Activated CD8-positive, alpha-beta memory T cell treated with anti-CD3 and anti-CD28 coated beads for 1 hour (primary cell): ENCODE results near the gene ZDHHC11.
"Not testable (repeated sequence)": the region's sequence is repeated elsewhere in the genome, so short reads cannot be mapped to it uniquely, and the experiment has no call there.

Experiments
- DNase-seq, 2 donors: peaks; one replicate each; pipeline ENCODE4 v3.0.0-alpha.2; 2020; ENCODE audit warnings: low read depth in 1 of 2; ENCODE audit errors: extremely low read depth in 1 of 2

ZDHHC11 gene

DNA sequence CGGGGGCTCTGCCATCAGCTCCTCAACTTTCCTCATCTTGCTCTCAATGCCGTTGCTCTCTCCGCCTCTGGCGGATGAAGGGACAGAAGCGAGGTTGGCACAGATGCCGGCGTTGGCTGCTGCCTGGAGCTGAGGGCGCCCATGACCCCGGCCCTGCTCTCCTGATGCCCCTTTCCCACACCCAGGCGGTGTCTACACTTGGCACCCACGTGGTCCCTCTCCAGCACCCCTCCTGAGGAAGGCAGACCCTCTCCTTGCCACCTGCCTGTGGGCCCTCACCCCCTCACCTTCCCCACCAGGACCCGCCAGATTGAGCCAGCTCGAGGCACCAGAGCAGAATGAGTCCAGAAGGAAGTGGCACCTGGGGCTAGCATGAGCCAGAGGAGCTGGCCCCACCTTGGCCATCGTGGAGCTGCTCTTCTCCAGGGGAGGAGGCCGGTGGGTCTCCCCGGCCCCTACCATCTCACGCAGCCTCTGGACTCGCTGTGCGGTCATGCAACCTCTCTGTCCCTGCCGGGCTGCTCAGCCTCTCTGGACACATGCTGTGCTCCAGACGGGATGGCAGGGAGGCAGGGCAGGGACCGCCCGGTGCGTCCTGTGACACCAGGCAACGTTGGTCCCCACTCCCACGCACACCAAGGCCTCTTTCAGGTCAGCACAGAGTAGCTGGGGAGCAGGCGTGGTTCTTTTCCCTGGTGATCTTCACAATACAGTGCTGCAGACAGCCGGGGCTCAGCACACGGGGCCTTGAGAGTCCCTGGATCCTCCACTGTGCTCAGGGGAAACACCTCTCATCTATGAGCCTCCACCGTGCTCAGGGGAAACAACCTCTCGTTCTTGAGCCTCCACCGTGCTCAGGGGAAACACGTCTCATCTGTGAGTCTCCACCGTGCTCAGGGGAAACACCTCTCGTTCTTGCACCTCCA lies 4.8 kb downstream of the ZDHHC11 start:
- DNase-seq: not testable (repeated sequence)

DNA sequence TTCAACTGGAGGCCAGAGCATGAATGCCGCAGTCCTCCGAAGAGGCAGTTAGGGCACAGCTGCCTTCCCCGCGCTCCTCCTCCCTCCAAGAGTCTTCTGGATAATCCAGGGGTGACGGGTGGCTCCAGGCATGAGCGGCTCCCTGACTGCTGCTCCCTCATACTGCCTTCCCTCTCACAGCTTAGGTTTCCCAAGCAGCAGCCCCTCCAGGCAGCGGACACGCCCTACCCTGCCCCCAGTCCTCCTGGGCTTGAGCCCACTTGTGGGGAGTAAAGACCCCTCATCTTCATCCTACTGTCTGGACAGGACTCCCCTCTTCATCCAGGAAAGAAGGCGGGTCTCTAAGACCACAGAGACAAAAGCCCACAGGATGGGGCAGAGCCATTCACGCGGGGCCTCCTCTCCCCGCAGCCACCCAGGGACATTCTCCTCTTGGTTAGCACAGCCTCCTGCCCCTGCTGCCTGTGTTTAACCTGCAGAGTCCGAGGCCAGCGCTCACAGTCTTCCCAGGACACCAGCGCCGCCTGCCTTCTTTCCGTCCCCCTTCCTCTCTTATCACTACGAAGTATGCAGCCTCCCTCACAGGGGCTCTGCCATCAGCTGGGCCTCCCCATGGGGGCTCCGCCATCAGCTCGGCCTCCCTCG lies 5.6 kb downstream of the ZDHHC11 start:
- not testable (repeated sequence) for DNase-seq

DNA sequence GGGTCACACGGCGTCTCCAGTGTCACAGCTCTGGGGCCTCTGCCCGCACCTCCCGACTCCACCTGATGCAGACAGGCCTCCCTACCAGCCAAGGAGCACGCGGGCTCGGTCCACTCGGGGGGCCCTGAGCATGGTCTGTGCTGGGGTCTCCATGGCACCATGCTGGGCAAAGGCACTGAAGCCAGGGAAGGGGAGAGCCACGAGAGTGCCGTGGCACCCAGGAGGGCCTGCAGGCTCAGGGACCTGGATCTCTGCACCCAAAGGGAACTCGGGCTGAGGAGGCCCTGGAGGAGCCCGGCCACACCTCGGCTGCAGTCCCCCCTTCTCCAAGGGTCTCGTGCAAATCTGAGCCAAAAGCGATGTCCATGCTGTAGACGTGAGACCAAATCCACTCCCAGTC lies 6.4 kb downstream of the ZDHHC11 start:
- DNase-seq: not testable (repeated sequence)

DNA sequence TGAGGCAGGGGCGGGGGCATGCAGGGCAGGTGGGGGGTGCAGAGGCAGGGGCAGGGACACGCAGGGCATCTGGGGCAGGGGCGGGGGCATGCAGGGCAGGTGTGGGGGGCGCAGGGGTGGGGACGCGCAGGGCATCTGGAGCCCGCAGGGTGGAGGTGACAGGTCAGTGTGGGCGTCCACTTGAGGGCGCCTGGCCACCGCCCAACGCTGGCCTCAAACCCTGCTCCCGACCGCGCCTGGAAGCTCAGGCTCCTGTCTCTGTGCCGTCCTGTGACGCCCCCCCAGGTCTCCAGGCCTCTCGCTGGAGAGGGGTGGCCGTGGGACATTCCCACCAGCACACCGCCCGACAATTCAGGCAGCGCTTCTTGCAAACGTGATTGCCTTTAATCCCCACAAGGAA lies 6.9 kb downstream of the ZDHHC11 start:
- not testable (repeated sequence) for DNase-seq

DNA sequence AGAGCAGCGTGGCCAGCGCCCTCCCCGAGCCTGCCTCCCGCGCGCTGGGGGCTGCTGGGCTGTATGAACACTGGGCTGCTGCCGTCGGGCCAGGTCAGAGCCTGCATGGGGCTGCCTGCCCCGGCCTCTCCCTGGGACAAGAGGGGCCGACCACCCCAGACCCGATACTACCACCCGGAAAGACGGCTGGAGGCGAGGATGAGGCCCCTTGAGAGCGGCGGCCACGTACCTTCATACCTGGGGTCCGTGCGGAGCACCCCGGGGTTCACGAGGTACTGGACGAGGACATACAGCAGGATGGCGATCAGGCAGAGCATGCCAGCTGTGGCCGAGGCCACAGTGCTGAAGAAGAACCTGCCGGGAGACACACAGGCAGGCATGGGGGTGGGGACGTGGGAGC lies 7.4 kb downstream of the ZDHHC11 start:
- not testable (repeated sequence) for DNase-seq

DNA sequence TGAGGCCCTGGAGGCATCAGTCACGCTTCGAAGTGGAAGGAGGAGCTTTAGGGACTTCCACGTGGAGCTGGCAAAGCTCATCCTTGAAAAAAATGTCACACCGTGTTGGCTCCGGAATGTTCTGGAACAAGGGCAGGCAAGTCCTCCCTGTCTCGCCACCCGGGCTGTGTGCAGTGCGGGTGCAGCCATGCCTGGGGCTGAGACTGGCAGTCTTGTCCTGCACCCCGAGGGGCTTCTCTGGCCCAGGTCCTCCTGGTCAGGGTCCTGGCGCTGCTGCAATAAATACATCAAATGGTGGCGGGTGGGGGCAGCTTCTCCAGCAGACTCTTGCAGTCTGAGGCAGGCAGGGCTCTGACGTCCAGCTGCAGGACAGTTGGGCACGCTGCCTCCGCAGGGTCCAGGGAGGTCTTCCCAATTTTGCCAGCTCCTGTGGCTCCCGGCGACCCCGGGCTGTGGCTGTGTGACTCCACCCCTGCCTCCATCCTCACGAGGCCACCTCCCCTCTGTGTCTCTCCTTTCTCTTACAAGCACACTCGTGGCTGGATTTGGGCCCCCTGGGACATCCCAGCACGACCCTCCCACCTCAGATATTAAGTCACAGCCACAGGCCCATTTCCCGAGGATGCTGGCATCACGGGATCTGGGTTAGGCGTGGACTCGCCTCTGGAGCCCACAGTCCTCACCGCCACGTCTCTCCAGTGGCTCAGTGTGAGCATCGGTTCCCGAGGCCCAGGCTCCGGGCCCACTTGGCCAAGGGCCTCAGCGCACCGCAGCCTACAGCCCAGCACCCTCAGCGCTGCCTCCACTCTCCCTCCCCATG lies 8.2 kb downstream of the ZDHHC11 start:
- not testable (repeated sequence) for DNase-seq

- not testable (repeated sequence) for DNase-seq
Measured at GRCh38 chr5:841531-842401, 9.0 kb downstream of the ZDHHC11 start.

GRCh38 chr5:840974-841435 lies 9.8 kb downstream of the ZDHHC11 start:
- DNase-seq: not testable (repeated sequence)

DNA sequence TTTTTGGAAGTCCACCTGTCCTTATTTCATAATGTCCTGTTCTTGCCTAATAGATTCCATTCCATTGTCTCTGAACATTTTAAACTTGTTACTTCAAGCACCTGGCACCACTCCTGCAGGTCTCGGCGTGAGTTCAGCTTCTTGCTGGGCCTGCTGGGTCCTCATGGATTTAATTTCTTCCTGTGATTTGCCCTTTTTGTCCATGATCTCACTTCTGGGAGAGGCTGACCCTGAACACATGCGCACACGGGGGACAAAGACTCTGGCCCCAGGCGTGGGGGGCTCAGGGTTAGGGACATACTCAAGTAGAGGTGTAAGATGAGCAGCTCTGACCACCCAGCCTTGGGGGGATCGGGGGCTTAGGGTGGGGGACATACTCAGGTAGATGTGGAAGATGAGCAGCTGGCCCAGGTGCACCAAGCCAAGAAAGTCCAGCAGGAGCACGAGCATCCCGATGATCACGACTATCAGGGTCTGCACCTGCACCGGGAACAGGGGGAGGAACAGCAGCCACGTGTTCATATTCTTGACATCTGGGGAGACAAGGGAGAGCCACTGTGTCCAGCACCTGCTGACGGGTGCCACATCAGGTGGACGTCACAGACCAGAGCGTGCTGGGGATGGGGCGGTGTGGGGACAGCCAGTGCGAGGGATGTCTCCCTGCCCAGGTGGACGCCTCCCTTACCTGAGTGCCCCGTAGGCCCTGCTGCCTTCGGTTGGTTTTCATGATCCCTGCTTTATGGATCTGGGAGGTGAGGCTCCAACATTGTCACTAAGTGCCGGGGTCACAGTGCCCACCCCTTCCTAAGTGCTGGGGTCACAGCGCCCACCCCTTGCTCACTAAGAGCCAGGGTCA lies 10.4 kb downstream of the ZDHHC11 start:
- not testable (repeated sequence) for DNase-seq

DNA sequence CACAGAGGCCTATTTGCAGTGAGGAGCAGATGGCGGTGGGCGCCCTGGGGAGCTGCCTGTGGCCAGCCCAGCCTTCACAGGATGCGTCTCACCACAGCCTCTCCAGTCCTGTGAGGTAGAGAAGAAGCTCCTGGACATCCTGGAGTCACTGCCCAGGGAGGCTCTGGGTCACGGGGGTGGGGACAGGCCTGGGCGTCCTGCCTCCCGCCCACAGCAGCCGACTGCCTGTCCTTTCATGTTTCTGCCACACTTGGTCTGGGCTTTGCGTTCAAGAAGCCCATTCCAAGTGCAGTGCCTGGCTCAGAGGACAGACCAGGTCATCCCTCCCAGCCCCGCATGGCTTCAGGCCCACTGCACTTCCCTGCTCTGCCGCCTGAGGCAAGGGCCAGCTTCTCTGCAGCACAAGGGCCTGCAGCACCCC lies 12.3 kb downstream of the ZDHHC11 start:
- not testable (repeated sequence) for DNase-seq

DNA sequence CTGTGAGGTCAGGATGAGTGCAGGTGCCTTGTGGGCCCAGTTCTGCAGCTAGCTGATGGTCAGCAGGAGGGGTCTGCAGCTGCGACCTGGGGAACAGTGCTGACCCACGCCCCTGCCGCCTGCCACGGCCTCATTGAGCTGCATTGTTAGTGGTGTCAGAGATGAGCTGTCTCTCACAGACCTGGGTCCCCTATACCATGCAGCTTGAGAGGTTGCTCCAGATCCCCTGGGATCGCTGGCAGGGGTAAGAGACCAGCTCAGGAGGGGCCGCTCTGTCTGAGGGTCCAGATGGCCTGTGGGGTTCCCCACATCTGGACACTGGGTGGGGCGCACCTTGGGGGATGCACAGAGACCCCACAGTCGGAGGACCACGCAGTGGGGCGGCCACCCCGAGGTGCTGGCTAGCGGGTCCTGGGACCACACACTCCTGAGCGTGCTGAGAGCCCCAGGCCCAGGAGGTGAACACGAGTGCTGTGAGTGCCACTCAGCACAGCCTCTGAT lies 13.1 kb downstream of the ZDHHC11 start:
- DNase-seq: not testable (repeated sequence)

GRCh38 chr5:835933-836612 lies 14.7 kb downstream of the ZDHHC11 start:
- DNase-seq: not testable (repeated sequence)

DNA sequence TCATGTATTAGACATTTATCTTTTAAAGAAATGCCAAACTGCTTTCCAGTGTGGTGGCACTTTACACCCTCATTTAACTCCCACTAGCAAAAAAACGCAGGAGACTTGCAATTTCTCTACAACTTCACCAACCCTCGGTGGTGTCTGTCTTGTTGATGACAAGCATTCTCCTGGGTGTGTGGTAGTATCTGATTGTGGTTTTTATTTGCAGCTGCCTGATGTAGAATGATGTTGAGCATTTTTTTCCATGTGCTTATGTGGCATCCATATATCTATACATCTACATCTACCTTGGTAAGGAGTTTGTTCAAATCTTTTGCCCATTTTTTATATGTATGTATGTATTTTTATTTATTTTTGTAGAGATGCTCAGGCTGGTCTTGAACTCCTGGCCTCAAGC lies 16.8 kb downstream of the ZDHHC11 start:
- not testable (repeated sequence) for DNase-seq

- not testable (repeated sequence) for DNase-seq
Measured at GRCh38 chr5:828194-828593, 22.6 kb downstream of the ZDHHC11 start.

DNA sequence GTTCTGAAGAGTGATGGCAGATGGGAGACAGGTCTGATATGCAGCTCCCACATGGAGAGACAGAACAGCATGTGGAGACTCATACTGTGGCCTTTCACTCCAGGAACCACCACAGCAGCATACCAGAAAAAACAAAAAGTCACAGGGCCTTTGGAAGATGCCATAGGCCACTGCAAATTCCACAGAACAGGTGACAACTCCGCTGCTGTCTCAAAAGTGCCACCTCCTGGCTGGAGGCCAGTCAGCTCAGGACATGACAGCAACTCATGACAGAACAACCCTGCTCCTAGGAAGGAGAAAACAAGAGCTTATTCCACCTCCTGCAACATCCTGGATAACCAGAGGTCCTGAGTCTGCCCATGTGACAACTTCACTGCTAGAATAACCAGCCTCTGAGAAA lies 25.2 kb downstream of the ZDHHC11 start:
- not testable (repeated sequence) for DNase-seq

DNA sequence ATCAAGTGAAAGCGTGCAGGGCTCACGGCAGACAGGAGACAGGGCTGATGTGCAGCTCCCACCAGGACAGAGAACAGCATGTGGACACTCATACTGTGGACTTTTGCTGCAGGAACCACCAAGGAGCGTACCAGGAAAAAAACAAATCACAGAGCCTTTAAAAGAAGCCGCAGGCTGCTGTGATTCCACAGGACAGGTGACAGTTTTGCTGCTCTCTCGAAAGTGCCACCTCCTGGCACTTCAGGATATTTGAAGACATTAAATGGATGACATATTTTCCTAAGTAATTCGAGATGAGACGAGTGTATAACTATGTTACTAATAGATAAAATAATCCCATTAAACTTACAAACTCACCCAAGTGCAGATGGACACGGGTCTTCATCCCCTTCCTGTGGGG lies 29.3 kb downstream of the ZDHHC11 start:
- no peak for DNase-seq

DNA sequence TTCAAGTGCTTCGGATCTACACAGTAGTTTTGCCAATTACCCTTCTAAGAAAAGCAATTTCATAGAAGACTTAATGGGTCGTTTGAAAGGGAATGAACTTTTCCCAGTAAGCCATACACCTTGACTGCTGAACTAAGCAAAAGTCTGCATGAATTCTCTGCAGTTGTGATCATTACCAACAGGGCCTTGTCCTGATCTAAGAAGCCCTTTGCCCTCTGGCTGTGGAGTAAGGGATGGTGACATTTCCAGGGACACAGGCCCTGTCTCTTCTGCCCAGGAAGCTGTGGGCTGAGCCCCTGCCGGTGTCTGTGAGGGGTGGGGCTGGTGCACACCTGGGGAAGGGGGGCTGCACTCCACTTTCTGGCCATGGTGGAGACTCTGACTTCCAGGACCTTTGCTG lies 30.5 kb downstream of the ZDHHC11 start:
- no peak for DNase-seq

- DNase-seq: no peak
Measured at GRCh38 chr5:819078-819477, 31.7 kb downstream of the ZDHHC11 start.
